ENCODE results near the gene HMGCL.
"Not testable (repeated sequence)": the region's sequence is repeated elsewhere in the genome, so short reads cannot be mapped to it uniquely, and the experiment has no call there.

Gene HMGCL

GRCh38 chr1:23825076-23825761 is at the start of gene HMGCL:
TSS of gene HMGCL (minus strand) at chr1:23825429. CDS start at chr1:23825415, 14 bp downstream.
- no peak for DNase-seq

- DNase-seq = no peak
Measured at GRCh38 chr1:23872421-23872820, 47.2 kb upstream of the HMGCL start.

DNA sequence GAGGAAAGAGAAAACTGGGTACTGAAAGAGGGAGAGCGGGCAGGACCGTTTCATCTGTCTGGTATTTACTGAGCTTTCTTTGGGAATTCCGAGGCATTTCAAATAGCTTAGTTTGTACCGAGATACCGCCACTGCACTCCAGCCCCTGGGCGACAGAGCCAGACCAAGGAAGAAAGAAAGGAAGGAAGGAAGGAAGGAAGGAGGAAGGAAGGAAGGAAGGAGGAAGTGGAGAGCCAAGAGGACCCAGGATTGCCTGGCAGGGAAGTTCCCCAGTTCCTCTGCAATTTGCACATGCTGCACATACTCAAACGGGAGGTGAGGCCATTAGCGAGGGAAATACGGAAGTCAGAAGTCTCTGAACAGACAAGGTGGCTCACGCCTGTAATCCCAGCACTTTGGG is 43.8 kb upstream of the HMGCL start:
- no peak for DNase-seq

- no peak for DNase-seq
Measured at GRCh38 chr1:23868557-23869016, 43.4 kb upstream of the HMGCL start.

DNA sequence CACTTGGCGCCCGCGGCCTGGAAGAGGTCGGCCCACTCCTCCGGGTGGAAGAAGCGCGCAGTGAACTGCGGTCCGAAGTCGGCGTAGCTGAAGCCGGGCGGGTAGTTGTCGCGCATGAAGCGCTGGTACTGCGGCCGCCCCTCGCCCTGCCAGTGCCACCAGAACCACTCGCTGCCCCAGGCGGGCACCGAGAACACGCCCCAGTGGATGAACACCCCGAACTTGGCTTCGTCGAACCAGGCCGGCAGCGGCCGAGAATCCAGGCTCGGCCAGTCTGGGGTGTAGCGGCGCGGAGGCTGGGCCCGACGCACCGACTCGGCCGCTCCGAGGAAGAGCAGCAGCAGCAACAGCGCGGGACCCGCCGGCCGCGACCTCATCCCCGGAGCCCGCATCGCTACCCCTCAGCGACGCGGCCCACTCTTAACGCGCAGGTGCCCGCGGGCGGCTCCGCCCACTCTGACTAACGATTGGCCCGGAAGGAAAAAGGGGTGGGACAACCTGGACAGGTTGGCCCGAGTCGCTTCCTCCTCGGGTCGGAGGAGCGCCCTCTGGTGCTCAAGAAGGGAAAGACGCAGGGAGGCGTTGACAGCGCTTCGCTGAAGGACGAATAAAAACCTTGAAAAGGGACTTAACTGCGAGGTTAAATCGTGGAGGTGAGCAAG is 42.8 kb upstream of the HMGCL start, which contains the start of gene FUCA1:
TSS of gene FUCA1 (minus strand) at position 396 of the 662 bp plus-strand sequence. CDS start at position 392, 4 bp downstream.
- DNase-seq = peak; percentile 83

- no peak for DNase-seq
Measured at GRCh38 chr1:23867542-23867894, 42.3 kb upstream of the HMGCL start.

DNA sequence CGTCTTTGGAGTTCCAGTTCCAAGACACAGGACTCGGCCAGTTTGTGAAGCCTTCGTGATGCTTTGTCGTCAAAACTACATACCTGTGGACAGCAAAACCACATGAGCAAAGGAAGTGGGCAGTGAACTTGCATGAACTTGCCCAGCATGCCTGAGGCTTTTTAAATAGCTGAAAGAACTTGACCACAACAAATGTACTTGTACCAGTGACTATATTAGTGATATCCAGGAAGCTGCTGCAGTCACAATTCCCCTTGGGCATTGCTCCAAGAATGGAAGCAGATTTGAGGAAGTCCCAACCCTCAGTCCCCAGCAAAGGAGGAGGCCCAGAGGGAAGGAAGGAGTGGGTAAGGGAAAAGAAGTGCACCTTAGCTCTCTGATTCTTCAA is 40.3 kb upstream of the HMGCL start:
- DNase-seq = no peak

DNA sequence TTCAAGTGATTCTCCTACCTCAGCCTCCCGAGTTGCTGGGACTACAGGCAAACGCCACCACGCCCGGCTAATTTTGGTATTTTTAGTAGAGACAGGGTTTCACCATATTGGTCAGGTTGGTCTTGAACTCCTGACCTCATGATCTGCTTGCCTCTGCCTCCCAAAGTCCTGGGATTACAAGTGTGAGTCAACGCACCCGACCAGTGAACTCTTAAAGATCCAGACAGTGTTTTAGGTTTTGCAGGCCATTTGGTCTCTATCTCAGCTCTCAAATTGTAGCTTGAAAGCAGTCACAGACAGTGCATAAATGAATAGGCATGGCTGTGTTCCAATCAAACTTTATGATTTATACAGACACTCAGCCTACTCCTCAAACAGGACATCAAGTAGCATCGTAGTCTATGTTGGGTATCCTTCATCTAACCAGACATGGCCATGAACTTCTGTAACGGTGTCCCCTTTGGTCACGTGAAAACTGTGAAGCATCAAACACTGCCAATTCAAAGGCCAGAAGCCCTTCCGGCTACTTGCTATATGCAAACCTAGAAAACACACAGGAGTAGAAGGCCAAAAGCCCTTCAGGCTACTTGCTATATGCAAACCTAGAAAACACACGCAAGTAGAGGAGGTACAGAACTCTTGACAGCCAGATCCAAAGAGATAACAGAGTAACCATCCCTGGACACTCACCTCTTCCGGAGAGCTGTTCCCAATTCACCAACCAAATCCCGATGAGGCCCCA is 39.7 kb upstream of the HMGCL start:
- DNase-seq = no peak

DNA sequence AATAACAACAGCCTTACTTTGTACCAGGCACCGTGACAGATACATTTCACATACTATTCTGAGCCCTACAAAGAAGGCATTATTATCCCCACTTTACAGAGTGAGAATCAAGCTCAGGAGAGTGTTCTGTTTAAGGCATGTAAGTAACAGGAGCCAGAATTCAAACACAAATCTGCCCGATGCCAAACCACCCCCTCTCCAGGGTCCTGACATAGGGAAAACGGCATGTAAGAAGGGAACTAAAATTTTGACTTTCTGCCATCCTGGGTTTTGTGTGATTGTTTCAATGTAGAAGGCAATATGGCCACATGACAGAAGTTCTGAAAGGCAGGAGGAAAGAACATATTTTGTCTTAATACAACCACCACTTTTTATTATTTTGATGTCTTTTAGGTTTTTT is 37.4 kb upstream of the HMGCL start:
- no peak for DNase-seq

DNA sequence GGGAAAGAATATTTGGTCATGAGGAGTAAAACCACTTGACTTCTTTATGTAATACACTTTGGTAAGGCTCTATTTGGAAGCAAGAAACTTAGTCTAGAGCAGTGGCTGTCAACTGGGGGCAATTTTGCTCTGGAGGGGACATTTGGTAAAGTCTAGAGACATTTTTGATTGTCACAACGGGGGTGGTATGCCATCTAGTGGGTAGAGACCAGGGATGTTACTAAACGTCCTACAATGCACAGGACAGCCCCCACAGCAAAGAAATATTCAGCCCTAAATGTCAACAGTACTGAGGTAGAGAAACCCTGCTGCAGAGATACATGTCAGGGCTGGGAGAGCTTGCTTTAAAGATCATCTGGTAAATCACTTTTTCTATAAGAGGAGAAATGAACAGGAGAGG is 29.3 kb upstream of the HMGCL start:
- DNase-seq = no peak

DNA sequence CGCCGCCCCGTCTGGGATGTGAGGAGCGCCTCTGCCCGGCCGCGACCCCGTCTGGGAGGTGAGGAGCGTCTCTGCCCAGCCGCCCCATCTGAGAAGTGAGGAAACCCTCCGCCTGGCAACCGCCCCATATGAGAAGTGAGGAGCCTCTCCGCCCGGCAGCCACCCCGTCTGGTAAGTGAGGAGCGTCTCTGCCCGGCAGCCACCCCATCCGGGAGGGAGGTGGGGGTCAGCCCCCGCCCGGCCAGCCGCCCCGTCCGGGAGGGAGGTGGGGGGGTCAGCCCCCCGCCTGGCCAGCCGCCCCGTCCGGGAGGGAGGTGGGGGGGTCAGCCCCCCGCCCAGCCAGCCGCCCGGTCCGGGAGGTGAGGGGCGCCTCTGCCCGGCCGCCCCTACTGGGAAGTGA is 27.9 kb upstream of the HMGCL start:
- DNase-seq = not testable (repeated sequence)

- DNase-seq = not testable (repeated sequence)
Measured at GRCh38 chr1:23851406-23851805, 26.2 kb upstream of the HMGCL start.

DNA sequence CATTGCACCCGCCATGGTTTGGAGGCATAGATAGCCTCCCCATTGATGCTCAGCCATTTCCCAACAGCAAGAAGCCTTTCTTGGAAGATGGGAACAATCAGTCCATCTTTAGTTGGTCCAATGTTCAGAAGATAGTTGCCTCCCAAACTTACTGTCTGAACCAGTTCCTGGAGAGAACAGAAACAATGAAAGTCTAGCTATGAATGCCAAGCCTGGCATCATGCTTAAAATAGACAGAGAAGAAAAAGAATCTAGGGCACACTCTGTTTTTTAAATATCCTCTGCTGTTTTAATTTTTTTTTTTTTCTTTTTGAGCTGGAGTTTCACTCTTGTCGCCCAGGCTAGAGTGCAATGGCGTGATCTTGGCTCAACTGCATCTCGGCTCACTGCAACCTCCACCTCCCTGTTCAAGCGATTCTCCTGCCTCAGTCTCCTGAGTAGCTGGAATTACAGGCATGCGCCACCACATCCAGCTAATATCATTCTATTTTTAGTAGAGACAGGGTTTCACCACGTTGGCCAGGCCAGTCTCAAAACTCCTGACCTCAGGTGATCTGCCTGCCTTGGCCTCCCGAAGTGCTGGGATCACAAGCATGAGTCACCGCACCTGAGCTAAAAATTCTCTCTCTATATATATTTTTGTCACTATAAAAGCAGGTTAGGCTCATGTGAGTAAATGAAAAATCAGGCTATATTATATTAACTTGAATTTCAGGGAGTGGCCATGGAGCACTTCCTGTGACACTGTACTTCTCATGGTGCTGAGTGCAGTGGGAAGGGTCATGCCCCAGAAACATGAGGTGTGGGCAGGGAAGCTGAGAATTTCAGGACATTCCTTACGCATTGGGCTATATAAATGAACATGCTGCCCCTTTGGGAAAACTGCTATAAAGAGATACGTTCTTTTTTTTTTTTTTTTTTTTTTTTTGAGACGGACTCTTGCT is 23.7 kb upstream of the HMGCL start:
- no peak for DNase-seq

DNA sequence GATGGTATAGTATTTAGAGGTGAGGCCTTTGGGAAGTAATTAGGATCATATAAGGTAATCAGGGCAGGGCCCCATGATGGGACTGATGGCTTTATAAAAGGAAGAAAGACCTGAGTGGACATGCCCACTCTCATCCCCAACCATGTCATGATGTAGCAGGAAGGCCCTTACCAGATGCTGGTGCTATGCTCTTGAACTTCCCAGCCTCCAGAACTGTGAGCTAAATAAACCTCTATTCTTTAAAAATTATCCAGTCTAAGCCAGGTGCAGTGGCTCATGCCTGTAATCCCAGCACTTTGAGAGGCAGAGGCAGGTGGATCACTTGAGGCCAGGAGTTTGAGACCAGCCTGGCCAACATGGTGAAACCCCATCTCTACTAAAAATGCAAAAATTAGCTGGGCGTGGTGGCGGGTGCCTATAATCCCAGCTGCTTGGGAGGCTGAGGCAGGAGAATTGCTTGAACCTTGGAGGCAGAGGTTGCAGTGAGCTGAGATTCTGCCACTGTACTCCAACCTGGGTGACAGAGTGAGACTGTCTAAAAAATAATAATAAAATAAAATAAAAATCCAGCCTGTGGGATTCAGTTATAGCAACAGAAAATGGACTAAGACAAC is 22.4 kb upstream of the HMGCL start:
- not testable (repeated sequence) for DNase-seq

- no peak for DNase-seq
Measured at GRCh38 chr1:23845163-23845562, 19.9 kb upstream of the HMGCL start.

DNA sequence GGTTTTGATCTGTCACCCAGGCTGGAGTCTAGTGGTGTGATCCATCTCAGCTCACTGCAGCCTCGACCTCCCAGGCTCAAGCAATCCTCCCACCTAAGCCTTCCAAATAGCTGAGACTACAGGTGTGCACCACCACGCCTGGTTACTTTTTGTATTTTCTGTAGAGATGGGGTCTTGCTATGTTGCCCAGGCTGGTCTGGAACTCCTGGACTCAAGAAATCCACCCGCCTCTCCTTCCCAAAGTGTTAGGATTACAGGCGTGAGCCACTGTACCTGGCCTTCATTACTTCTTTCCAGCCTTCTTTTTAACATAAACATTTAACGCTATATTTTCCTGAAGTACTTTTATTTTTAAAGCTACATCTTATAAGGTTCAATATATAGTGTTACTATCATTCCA is 18.4 kb upstream of the HMGCL start:
- no peak for DNase-seq

GRCh38 chr1:23838401-23838866 is 13.2 kb upstream of the HMGCL start:
- no peak for DNase-seq

DNA sequence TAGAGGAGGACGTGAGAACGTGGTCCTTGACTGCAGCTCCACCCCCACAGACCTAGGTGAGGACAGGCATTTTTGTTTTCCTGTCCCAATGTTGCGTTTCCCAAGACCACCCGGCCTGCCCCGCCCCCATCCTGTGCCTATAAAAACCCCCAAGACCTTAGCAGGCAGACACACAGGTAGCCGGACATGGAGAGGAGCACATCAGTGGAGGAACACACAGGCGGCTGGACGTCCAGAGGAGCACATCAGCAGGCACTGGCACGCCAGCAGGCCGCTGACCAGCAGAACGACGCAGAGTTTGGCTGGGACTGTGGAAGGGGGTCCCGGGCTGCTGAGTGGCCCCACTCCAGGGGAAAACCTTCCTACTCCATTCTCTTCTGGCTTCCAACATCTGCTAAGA is 12.7 kb upstream of the HMGCL start:
- no peak for DNase-seq

- DNase-seq = no peak
Measured at GRCh38 chr1:23836037-23836436, 10.8 kb upstream of the HMGCL start.

GRCh38 chr1:23834156-23834555 is 8.9 kb upstream of the HMGCL start:
- DNase-seq = not testable (repeated sequence)

- no peak for DNase-seq
Measured at GRCh38 chr1:23827717-23828116, 2.5 kb upstream of the HMGCL start.

DNA sequence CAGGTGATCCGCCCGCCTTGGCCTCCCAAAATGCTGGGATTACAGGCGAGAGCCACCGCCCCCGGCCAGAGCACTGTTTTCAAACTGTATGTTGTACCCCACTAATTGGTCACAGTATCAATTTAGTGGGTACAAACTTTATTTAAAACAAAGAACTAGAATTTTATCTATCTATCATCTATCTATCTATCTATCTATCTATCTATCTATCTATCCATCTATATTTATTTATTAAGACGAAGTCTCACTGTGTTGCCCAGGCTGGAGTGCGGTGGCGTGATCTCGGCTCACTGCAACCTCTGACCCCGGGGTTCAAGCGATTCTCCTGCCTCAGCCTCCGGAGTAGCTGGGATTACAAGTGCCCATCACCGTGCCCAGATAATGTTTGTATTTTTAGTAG is 1.4 kb upstream of the HMGCL start:
- not testable (repeated sequence) for DNase-seq
